ENCODE data around the gene ARHGAP42. TPM values are rescaled to one million over a fixed set of nuclear protein-coding genes. Genes with fewer than 3 reads are reported as not detected.
A peak's percentile ranks its signal among the peaks of the same experiment; 100 is the strongest.

Gene ARHGAP42
- polyA plus RNA-seq, 3 donors from 2014 or later: 0.27 to 1.2 (median 0.74) TPM

- Mint-ChIP-seq H3K36me3 (peaks cover 0 to 5% (median 3%) of the 10 kb centered on the region in 3 donors), H3K4me1 (peaks cover 11 to 35% of the 10 kb centered on the region in 2 donors), H3K9me3 (peaks cover 0 to 5% (median 0%) of the 10 kb centered on the region in 6 donors), H3K4me3 (no peak overlapping the region), H3K27ac (no peak overlapping the region), H3K27me3 (ENCODE audit: low read depth in 3 of 3) (peaks cover 0 to 3% (median 0%) of the 10 kb centered on the region in 3 donors)
- no peak for DNase-seq
These were observed 221.7 kb downstream of the ARHGAP42 start for GRCh38 chr11:100908746-100909145.

DNA sequence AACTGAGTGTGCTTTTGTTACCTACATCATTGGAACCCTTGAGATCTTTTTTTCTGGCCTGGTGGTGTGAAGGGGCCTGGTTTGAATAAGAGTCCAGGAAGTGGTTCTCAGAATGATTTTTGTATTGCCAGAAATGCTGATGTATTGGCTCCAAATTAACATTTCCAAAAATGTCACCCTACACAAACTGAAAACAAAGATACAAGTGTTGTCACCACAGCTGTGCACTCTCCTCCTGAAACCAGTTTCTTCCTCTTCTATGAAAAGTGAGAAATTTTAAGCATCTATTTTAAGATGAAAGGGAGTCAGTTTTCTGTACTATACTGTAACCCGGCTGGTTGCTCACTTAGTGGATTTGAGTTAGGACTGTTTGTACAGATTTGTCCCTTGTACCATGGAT is 223.7 kb downstream of the ARHGAP42 start:
- DNase-seq: no peak
- peak overlapping the region in 3 of 6 donors; percentile 5 to 24 (median 15) for H3K27ac Mint-ChIP-seq
- peaks cover 3 to 6% (median 5%) of the 10 kb centered on the region in 3 donors for H3K36me3 Mint-ChIP-seq
- peaks cover 0 to 3% (median 1%) of the 10 kb centered on the region in 3 donors for H3K27me3 Mint-ChIP-seq (ENCODE audit: low read depth in 3 of 3)
- peak overlapping the region in 1 of 5 donors; percentile 32 for H3K4me3 Mint-ChIP-seq
- peaks cover 11 to 35% of the 10 kb centered on the region in 2 donors for H3K4me1 Mint-ChIP-seq
- no peaks in the 10 kb centered on the region for H3K9me3 Mint-ChIP-seq

DNA sequence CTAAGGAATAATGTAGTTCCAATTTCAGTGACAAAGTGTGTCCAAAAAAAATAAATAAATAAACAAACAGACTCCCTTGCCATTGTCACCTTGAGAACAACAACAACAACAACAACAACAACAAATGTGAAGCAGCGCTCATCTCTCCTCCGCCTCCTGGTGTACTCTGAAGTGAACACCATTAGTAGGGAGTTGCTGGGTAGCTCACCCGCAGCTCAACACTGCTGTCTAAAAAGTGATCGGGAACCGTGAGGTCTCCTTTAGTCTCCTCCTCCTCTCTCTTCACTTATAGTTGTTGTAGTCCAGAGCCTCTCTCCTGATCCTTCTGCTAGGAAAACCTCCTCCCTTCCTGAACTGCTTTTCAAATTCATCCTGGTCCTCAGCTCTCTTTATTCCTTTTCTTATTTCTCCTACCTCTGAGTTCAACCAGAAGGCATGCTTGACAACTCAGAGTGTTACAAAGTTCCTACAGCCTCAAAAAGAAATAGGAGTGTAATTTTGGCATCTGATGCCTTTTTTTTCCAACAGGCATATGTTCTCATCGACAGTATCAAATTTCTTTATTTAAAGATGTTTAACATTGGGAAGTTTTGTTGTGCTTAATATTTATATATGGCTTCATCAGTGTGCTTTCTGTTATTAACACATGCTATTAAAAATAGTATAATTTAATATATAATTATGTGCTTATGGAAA is 227.5 kb downstream of the ARHGAP42 start:
- Mint-ChIP-seq H3K36me3 (peaks cover 3 to 6% (median 4%) of the 10 kb centered on the region in 3 donors), H3K4me3 (no peak overlapping the region), H3K9me3 (no peaks in the 10 kb centered on the region)

GRCh38 chr11:100918551-100919500 is 231.7 kb downstream of the ARHGAP42 start:
- peaks cover 0 to 8% (median 6%) of the 10 kb centered on the region in 3 donors for H3K36me3 Mint-ChIP-seq
- no peak overlapping the region for H3K27ac Mint-ChIP-seq
- DNase-seq: no peak

More for the DNA sequence above, 227.5 kb downstream of the ARHGAP42 start:
- no peak for DNase-seq
- peaks cover 7 to 31% of the 10 kb centered on the region in 2 donors for H3K4me1 Mint-ChIP-seq
- H3K27me3 Mint-ChIP-seq (ENCODE audit: low read depth in 3 of 3): peaks cover 0 to 1% (median 0%) of the 10 kb centered on the region in 3 donors
- H3K27ac Mint-ChIP-seq: no peak overlapping the region

GRCh38 chr11:100920593-100920992 is 233.5 kb downstream of the ARHGAP42 start:
- Mint-ChIP-seq H3K9me3 (no peaks in the 10 kb centered on the region), H3K27ac (no peak overlapping the region), H3K4me1 (peaks cover 0 to 7% of the 10 kb centered on the region in 2 donors), H3K4me3 (no peak overlapping the region), H3K36me3 (peaks cover 0 to 8% (median 0%) of the 10 kb centered on the region in 3 donors), H3K27me3 (ENCODE audit: low read depth in 3 of 3) (no peaks in the 10 kb centered on the region)
- DNase-seq: no peak

More at GRCh38 chr11:100918551-100919500, 231.7 kb downstream of the ARHGAP42 start:
- Mint-ChIP-seq H3K4me3 (no peak overlapping the region), H3K4me1 (peaks cover 0 to 7% of the 10 kb centered on the region in 2 donors), H3K9me3 (no peaks in the 10 kb centered on the region), H3K27me3 (ENCODE audit: low read depth in 3 of 3) (peaks cover 0 to 1% (median 0%) of the 10 kb centered on the region in 3 donors)

GRCh38 chr11:100922121-100922520 is 235.0 kb downstream of the ARHGAP42 start:
- H3K4me1 Mint-ChIP-seq: peaks cover 0 to 7% of the 10 kb centered on the region in 2 donors
- no peaks in the 10 kb centered on the region for H3K27me3 Mint-ChIP-seq (ENCODE audit: low read depth in 3 of 3)
- H3K27ac Mint-ChIP-seq: no peak overlapping the region
- peaks cover 0 to 4% (median 0%) of the 10 kb centered on the region in 3 donors for H3K36me3 Mint-ChIP-seq
- no peak overlapping the region for H3K4me3 Mint-ChIP-seq
- H3K9me3 Mint-ChIP-seq: no peaks in the 10 kb centered on the region
- no peak for DNase-seq

- Mint-ChIP-seq H3K27me3 (ENCODE audit: low read depth in 3 of 3) (no peaks in the 10 kb centered on the region), H3K27ac (no peak overlapping the region)
These were observed 236.5 kb downstream of the ARHGAP42 start for GRCh38 chr11:100923555-100923954.

GRCh38 chr11:100925935-100926334 is 238.8 kb downstream of the ARHGAP42 start:
- no peak overlapping the region for H3K4me3 Mint-ChIP-seq
- DNase-seq: no peak
- H3K9me3 Mint-ChIP-seq: no peaks in the 10 kb centered on the region
- H3K27me3 Mint-ChIP-seq (ENCODE audit: low read depth in 3 of 3): no peaks in the 10 kb centered on the region
- peaks cover 0 to 4% (median 0%) of the 10 kb centered on the region in 3 donors for H3K36me3 Mint-ChIP-seq
- H3K27ac Mint-ChIP-seq: no peak overlapping the region
- no peaks in the 10 kb centered on the region for H3K4me1 Mint-ChIP-seq

More at GRCh38 chr11:100923555-100923954, 236.5 kb downstream of the ARHGAP42 start:
- Mint-ChIP-seq H3K4me1 (no peaks in the 10 kb centered on the region), H3K4me3 (no peak overlapping the region), H3K36me3 (peaks cover 0 to 4% (median 0%) of the 10 kb centered on the region in 3 donors), H3K9me3 (no peaks in the 10 kb centered on the region)
- DNase-seq: no peak

DNA sequence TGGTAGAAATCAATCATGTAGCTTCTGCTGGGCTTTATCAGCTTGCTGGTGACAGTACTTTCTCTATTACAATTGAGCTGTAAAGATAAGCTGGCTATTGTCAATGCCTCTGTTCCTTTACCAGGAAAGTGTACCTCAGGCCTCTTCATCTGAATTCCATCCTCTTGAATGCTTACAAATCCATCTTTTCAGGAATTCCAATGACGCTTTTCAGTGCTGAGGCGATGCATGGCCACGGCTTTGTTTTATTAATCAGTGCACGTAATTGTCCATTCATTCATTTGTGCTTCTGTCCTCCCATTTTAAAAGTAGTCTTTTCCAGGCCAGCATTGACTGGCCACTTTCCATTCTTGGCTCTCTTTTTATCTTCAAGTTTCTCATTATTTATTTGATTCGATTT is 240.5 kb downstream of the ARHGAP42 start:
- Mint-ChIP-seq H3K4me3 (no peak overlapping the region), H3K4me1 (no peaks in the 10 kb centered on the region), H3K36me3 (no peaks in the 10 kb centered on the region), H3K27ac (no peak overlapping the region), H3K27me3 (ENCODE audit: low read depth in 3 of 3) (no peaks in the 10 kb centered on the region), H3K9me3 (no peaks in the 10 kb centered on the region)
- no peak for DNase-seq

DNA sequence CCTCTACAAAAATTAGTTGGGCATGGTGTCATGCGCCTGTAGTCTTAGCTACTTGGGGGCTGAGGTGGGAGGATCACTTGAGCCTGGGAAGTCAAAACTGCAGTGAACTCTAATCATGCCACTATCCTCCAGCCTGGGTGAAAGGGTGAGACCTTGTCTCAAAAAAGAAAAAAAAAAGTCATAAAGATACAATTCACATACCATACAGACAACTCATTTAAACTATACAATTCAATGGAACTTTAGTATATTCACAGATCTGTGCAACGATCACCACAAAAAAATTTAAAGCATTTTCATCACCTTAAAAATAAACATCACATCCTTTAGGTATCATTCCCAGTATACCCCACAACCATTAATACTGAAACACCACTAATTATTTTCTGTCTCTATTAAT is 241.3 kb downstream of the ARHGAP42 start:
- DNase-seq: no peak
- Mint-ChIP-seq H3K27me3 (ENCODE audit: low read depth in 3 of 3) (no peaks in the 10 kb centered on the region), H3K4me1 (no peaks in the 10 kb centered on the region), H3K27ac (no peak overlapping the region), H3K36me3 (no peaks in the 10 kb centered on the region), H3K9me3 (no peaks in the 10 kb centered on the region), H3K4me3 (no peak overlapping the region)

DNA sequence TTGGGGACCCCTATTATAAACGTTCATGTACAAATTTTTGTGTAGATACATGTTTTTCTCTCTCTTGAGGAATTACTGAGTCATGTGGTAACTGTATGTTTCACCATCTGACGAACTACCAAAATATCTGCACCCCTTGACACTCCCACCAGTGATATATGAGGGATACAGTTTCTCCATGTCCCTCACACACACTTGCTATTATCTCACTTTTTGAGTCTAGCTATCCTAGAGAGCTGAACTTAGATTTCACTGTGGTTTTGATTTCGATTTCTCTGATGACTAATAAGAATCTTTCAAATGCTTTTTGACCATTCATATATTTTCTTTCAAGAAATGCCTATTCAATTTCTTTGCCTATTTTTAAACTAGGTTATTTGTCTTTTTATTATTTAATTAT is 242.3 kb downstream of the ARHGAP42 start:
- no peaks in the 10 kb centered on the region for H3K9me3 Mint-ChIP-seq
- no peaks in the 10 kb centered on the region for H3K4me1 Mint-ChIP-seq
- no peak for DNase-seq
- no peak overlapping the region for H3K27ac Mint-ChIP-seq
- no peaks in the 10 kb centered on the region for H3K36me3 Mint-ChIP-seq
- no peaks in the 10 kb centered on the region for H3K27me3 Mint-ChIP-seq (ENCODE audit: low read depth in 3 of 3)
- no peak overlapping the region for H3K4me3 Mint-ChIP-seq

- Mint-ChIP-seq H3K27ac (no peak overlapping the region), H3K36me3 (no peaks in the 10 kb centered on the region)
These were observed 243.2 kb downstream of the ARHGAP42 start for GRCh38 chr11:100930185-100930778.

GRCh38 chr11:100932474-100933100 is 245.5 kb downstream of the ARHGAP42 start:
- H3K27ac Mint-ChIP-seq: peak overlapping the region in 1 of 6 donors; percentile 76
- H3K4me3 Mint-ChIP-seq: no peak overlapping the region

More at GRCh38 chr11:100930185-100930778, 243.2 kb downstream of the ARHGAP42 start:
- Mint-ChIP-seq H3K9me3 (no peaks in the 10 kb centered on the region), H3K4me1 (no peaks in the 10 kb centered on the region), H3K4me3 (no peak overlapping the region), H3K27me3 (ENCODE audit: low read depth in 3 of 3) (no peaks in the 10 kb centered on the region)
- DNase-seq: peak; percentile 5 to 15 (median 7)

More at GRCh38 chr11:100932474-100933100, 245.5 kb downstream of the ARHGAP42 start:
- Mint-ChIP-seq H3K4me1 (no peaks in the 10 kb centered on the region), H3K9me3 (no peaks in the 10 kb centered on the region), H3K27me3 (ENCODE audit: low read depth in 3 of 3) (no peaks in the 10 kb centered on the region), H3K36me3 (no peaks in the 10 kb centered on the region)
- no peak for DNase-seq

Measured in immature natural killer cell (primary cell).